DND-41 (cell line): ENCODE data around the gene RHAG.
"Not testable (repeated sequence)": the region's sequence is repeated elsewhere in the genome, so short reads cannot be mapped to it uniquely, and the experiment has no call there.

Source experiments
- ATAC-seq: fragments of 200-7000 bp; cut with Tn5 transposase; 3 replicates; pipeline ENCODE4 v1.9.1; 2021; ENCODE audit warnings: low read depth; ENCODE audit not compliant: insufficient read depth
- DNase-seq: peaks from one replicate; pipeline ENCODE4 v3.0.0-alpha.2; 2020
- H2AFZ ChIP-seq: 2 replicates; pipeline ENCODE4 v1.6.0; 2012; ENCODE audit warnings: low read depth, low read length
- H3K27ac ChIP-seq: 2 replicates; pipeline ENCODE4 v1.5.1; 2012; ENCODE audit warnings: low read length, inconsistent platforms
- H3K27me3 ChIP-seq: fragments of 200-600 bp; sonication (generic); 2 replicates; pipeline ENCODE4 v1.6.0; 2012; ENCODE audit warnings: low read length, mild to moderate bottlenecking, inconsistent platforms; ENCODE audit not compliant: insufficient read depth, poor library complexity
- H3K36me3 ChIP-seq: 2 replicates; pipeline ENCODE4 v1.5.1; 2012; ENCODE audit warnings: low read length, inconsistent platforms; ENCODE audit not compliant: insufficient read depth
- H3K4me1 ChIP-seq: 2 replicates; pipeline ENCODE4 v1.5.1; 2012; ENCODE audit warnings: mild to moderate bottlenecking, low read length; ENCODE audit not compliant: insufficient read depth
- H3K4me2 ChIP-seq: 2 replicates; pipeline ENCODE4 v1.6.0; 2012; ENCODE audit warnings: mild to moderate bottlenecking, moderate library complexity, low read length, inconsistent platforms; ENCODE audit not compliant: insufficient read depth
- H3K4me3 ChIP-seq, 2 experiments: fragments of 200-600 bp in 1 of 2; shearing (Covaris generic) in 1 of 2; 2 replicates each; pipeline ENCODE4 v1.5.1; 2012 to 2016; ENCODE audit warnings: inconsistent platforms in 2 of 2, low read length in 2 of 2, mild to moderate bottlenecking in 2 of 2, low read depth in 1 of 2, moderate library complexity in 1 of 2
- H3K79me2 ChIP-seq: 2 replicates; pipeline ENCODE4 v1.6.0; 2012; ENCODE audit warnings: low read length, inconsistent platforms; ENCODE audit not compliant: insufficient read depth
- H3K9ac ChIP-seq: 2 replicates; pipeline ENCODE4 v1.6.0; 2012; ENCODE audit warnings: low read depth, mild to moderate bottlenecking, inconsistent platforms, low read length, moderate library complexity
- H3K9me3 ChIP-seq: 2 replicates; pipeline ENCODE4 v1.5.1; 2012; ENCODE audit warnings: low read length, moderate library complexity, mild to moderate bottlenecking, inconsistent platforms; ENCODE audit not compliant: insufficient read depth, severe bottlenecking
- H4K20me1 ChIP-seq: 2 replicates; pipeline ENCODE4 v1.6.0; 2012; ENCODE audit warnings: low read length; ENCODE audit not compliant: insufficient read depth
- EZH2 ChIP-seq: IDR thresholded peaks from 3 replicates; pipeline ENCODE4 v1.6.1; 2012; ENCODE audit warnings: borderline replicate concordance, low read depth, mild to moderate bottlenecking, moderate library complexity, low read length, inconsistent platforms; ENCODE audit not compliant: severe bottlenecking
- TF ChIP-seq, protein P1 (sequence below): IDR thresholded peaks from 2 replicates; pipeline ENCODE4 v1.5.1; 2012; ENCODE audit warnings: borderline replicate concordance, low read length, moderate library complexity, mild to moderate bottlenecking; ENCODE audit not compliant: poor library complexity, severe bottlenecking; ENCODE audit errors: extremely low read depth

RHAG gene

GRCh38 chr6:49633541-49633940 is 3.1 kb downstream of the RHAG start:
- Histone ChIP-seq H2AFZ (no peak overlapping the region), H3K27me3 (no peaks in the 10 kb centered on the region), H3K4me1 (no peaks in the 10 kb centered on the region), H3K4me3 (no peak overlapping the region), H3K9ac (no peak overlapping the region), H3K79me2 (no peaks in the 10 kb centered on the region), H3K9me3 (no peaks in the 10 kb centered on the region), H3K4me2 (no peak overlapping the region), H4K20me1 (no peaks in the 10 kb centered on the region), H3K27ac (no peak overlapping the region), H3K36me3 (no peaks in the 10 kb centered on the region)
- DNase-seq (no peak), ATAC-seq (no peak)
- TF ChIP-seq EZH2, result no peak

DNA sequence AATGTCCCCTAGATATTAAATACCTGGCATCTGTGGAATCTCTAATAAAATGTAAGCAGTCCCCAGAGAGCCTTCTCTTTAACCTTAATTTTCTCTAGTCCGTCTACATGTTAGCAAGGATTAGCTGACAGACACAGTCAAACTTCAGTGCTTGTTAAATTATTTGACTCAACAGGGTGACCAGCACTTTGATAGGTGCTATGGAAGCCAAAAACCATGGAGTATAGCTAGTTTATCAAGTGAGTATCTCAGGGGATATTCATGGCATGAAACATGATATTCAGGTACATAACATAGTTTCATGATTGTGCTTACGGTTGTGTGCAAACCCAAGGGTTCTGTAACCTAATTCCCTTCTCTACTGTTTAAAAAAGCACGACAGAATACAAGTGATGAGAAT is 3.9 kb downstream of the RHAG start:
- no peak overlapping the region for H3K4me2 ChIP-seq
- TF ChIP-seq, protein P1, sequence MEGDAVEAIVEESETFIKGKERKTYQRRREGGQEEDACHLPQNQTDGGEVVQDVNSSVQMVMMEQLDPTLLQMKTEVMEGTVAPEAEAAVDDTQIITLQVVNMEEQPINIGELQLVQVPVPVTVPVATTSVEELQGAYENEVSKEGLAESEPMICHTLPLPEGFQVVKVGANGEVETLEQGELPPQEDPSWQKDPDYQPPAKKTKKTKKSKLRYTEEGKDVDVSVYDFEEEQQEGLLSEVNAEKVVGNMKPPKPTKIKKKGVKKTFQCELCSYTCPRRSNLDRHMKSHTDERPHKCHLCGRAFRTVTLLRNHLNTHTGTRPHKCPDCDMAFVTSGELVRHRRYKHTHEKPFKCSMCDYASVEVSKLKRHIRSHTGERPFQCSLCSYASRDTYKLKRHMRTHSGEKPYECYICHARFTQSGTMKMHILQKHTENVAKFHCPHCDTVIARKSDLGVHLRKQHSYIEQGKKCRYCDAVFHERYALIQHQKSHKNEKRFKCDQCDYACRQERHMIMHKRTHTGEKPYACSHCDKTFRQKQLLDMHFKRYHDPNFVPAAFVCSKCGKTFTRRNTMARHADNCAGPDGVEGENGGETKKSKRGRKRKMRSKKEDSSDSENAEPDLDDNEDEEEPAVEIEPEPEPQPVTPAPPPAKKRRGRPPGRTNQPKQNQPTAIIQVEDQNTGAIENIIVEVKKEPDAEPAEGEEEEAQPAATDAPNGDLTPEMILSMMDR, result no peak
- no peak for TF ChIP-seq EZH2

GRCh38 chr6:49629485-49630088 is 7.1 kb downstream of the RHAG start:
- not testable (repeated sequence) for H3K9ac ChIP-seq, ATAC-seq, H3K36me3 ChIP-seq, H3K27me3 ChIP-seq, H3K4me1 ChIP-seq, H2AFZ ChIP-seq, DNase-seq, H3K4me3 ChIP-seq, H3K79me2 ChIP-seq, H3K9me3 ChIP-seq, H3K27ac ChIP-seq, H4K20me1 ChIP-seq, H3K4me2 ChIP-seq

More for the DNA sequence above, 3.9 kb downstream of the RHAG start:
- Histone ChIP-seq H2AFZ (no peak overlapping the region), H3K4me3 (no peak overlapping the region), H3K27ac (no peak overlapping the region), H3K9me3 (no peaks in the 10 kb centered on the region), H3K27me3 (no peaks in the 10 kb centered on the region), H4K20me1 (no peaks in the 10 kb centered on the region), H3K79me2 (no peaks in the 10 kb centered on the region), H3K9ac (no peak overlapping the region), H3K36me3 (no peaks in the 10 kb centered on the region), H3K4me1 (no peaks in the 10 kb centered on the region)
- DNase-seq (no peak), ATAC-seq (no peak)

DNA sequence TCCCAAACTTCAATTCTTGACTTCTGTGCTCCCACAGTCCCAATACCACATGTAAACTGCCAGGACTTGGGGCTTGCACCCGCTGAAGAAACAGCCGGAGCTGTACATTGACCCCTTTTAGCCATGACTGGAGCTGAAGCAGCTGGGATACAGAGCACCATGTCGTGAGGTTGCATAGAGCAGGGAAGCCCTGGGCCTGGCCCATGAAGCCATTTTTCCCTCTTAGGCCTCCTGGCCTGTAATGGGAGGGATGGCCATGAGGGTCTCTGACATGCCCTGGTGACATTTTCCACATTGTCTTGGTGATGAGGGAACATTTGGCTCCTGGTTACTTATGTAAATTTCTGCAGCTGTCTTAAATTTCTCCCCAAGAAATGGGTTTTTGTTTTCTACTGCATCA is 9.8 kb downstream of the RHAG start:
- no peak for TF ChIP-seq EZH2
- TF ChIP-seq, protein P1, result no peak
- Histone ChIP-seq H4K20me1 (no peaks in the 10 kb centered on the region), H3K4me3 (no peak overlapping the region), H3K9me3 (no peaks in the 10 kb centered on the region), H3K27me3 (no peaks in the 10 kb centered on the region), H2AFZ (no peak overlapping the region), H3K4me2 (no peak overlapping the region), H3K4me1 (no peaks in the 10 kb centered on the region), H3K36me3 (no peaks in the 10 kb centered on the region), H3K27ac (no peak overlapping the region), H3K79me2 (no peaks in the 10 kb centered on the region), H3K9ac (no peak overlapping the region)
- DNase-seq, result no peak
- ATAC-seq, result no peak
